AG09309 (cell line): ENCODE results near the gene COG5.

ENCODE experiments used
- DNase-seq: peaks from one replicate; pipeline ENCODE4 v3.0.0-alpha.2; 2010; ENCODE audit warnings: low read depth
- H3K4me3 ChIP-seq: 2 replicates; pipeline ENCODE4 v1.5.1; 2011; ENCODE audit warnings: mild to moderate bottlenecking, low read depth, low read length, moderate library complexity; ENCODE audit not compliant: control insufficient read depth
- CTCF ChIP-seq: IDR thresholded peaks from 2 replicates; pipeline ENCODE4 v1.5.1; 2011; ENCODE audit warnings: mild to moderate bottlenecking, low read depth, low read length, inconsistent platforms; ENCODE audit not compliant: insufficient read depth, control insufficient read depth; ENCODE audit errors: missing control alignments

The COG5 gene

GRCh38 chr7:107600816-107601215 lies 37.1 kb upstream of the COG5 start:
- no peak overlapping the region for H3K4me3 ChIP-seq
- no peak for DNase-seq
- no peak for TF ChIP-seq CTCF

GRCh38 chr7:107599262-107599661 lies 35.5 kb upstream of the COG5 start:
- TF ChIP-seq CTCF, result no peak
- no peak overlapping the region for H3K4me3 ChIP-seq
- DNase-seq, result no peak

- H3K4me3 ChIP-seq, result no peak overlapping the region
- no peak for DNase-seq
- no peak for TF ChIP-seq CTCF
These were observed 34.2 kb upstream of the COG5 start for GRCh38 chr7:107597953-107598352.

GRCh38 chr7:107597582-107597916 lies 33.8 kb upstream of the COG5 start:
- H3K4me3 ChIP-seq, result no peak overlapping the region
- DNase-seq, result no peak
- no peak for TF ChIP-seq CTCF

GRCh38 chr7:107596881-107597581 lies 33.3 kb upstream of the COG5 start:
- TF ChIP-seq CTCF, result no peak
- DNase-seq, result no peak
- no peak overlapping the region for H3K4me3 ChIP-seq

GRCh38 chr7:107594961-107595737 lies 31.4 kb upstream of the COG5 start:
- H3K4me3 ChIP-seq, result no peak overlapping the region
- TF ChIP-seq CTCF, result no peak
- peak; percentile 79 for DNase-seq
